Metanephros (tissue), 2 donors: ENCODE measurements around the gene ZNF732. TPM values are rescaled to one million over a fixed set of nuclear protein-coding genes. Genes with fewer than 3 reads are reported as not detected.

ENCODE experiments used
- small RNA-seq: library from RNA; depleted of rRNA; stranded (forward); fragments of <200 nt; gene quantifications from one replicate; pipeline ENCODE3, GENCODE V24; 2014; ENCODE audit warnings: low replicate concordance
- total RNA-seq: library from RNA; depleted of rRNA; stranded (reverse); fragments of >200 nt; gene quantifications from one replicate; pipeline ENCODE4 v1.2.3, GENCODE V29; 2014

ZNF732 gene
- total RNA-seq, result 1.9 TPM

DNA sequence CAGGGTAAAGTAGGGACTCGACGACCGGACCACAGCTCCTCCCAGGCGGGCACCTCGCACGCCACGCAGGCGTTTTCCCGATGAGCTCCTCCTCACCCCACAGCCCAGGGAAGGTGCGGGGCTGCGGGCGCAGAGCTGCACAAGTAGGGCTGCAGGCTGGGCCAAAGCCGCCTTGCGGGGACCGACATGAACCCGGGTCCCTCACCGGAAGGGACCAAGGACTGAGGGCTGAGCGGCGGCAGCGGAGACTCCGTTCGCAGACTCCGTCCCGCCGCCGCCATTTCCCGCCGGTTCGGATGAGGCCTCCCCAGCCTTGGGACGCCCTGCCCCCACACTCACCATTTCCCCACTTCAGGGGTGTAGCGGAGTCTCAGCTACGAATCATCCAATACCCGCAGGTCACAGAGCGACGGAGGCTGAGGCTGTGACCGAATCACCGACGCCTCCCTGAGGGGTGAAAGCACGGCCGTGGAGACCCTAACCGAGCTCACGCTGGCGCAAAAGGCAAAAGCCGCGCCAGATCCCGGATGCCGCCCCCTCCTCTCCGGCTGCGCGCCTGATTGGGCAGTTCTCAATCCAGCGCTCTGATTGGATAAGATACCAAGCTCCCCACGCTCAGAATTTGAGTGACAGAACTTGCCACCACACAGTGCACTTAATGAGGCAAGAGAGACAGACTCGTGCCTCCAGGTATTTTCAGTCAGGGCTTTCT, at the start of gene ZNF732:
Gene ZNF732, minus strand, starts transcription at position 506 of the 712 bp plus-strand sequence. Its CDS starts 164 bp downstream, at position 342.

GRCh38 chr4:337143-337931, 32.1 kb upstream of the ZNF732 start, which contains the start of gene ZNF141:
ZNF141 (plus strand) TSS chr4:337814; CDS start chr4:337984, 170 bp downstream.

Small RNAs within 50 kb of the gene (small RNA-seq; reads per million reads assigned to genes)
- gene AC079140.2 (0.07 reads per million), gene MIR571 (not detected)

Other genes with a start within 250 kb of the ZNF732 start
- 17.0 TPM for gene ZNF718, start 181.0 kb downstream of the ZNF732 start, total RNA-seq
- gene ZNF141, start 32.3 kb upstream of the ZNF732 start, total RNA-seq, result 33.2 TPM
- 33.1 TPM for gene ZNF721, start 193.7 kb upstream of the ZNF732 start, total RNA-seq
- gene PIGG, start 193.7 kb upstream of the ZNF732 start, total RNA-seq, result 56.3 TPM